CD8-positive, alpha-beta memory T cell (primary cell): ENCODE measurements around the gene RNF5. TPM values are rescaled to one million over a fixed set of nuclear protein-coding genes. Genes with fewer than 3 reads are reported as not detected.

Experiments used
- CTCF ChIA-PET: fragments of 350-600 bp; sonication (Branson Sonifier 250); formaldehyde crosslinking; loops from one replicate; lab custom pipeline; 2021; ENCODE audit warnings: antibody characterized with exemption; lab: Charles Lee
- POLR2A ChIA-PET: fragments of 350-600 bp; sonication (Branson Sonifier 250); formaldehyde crosslinking; loops from one replicate; lab custom pipeline; 2021; ENCODE audit warnings: antibody characterized with exemption; lab: Charles Lee
- DNase-seq, 5 donors: peaks; one replicate each; pipeline versions ENCODE4 v3.0.0 to v3.0.0-alpha.2; 2020 to 2022; ENCODE audit warnings: mixed read lengths in 1 of 5
- H3K27ac ChIP-seq: one replicate; pipeline ENCODE4 v1.7.0; 2013; ENCODE audit warnings: low read depth, mild to moderate bottlenecking, low read length, moderate library complexity
- H3K27me3 ChIP-seq: 2 replicates; pipeline ENCODE4 v1.7.0; 2013; ENCODE audit warnings: low read length, mild to moderate bottlenecking; ENCODE audit not compliant: insufficient read depth, poor library complexity, severe bottlenecking
- H3K36me3 ChIP-seq: 2 replicates; pipeline ENCODE4 v1.7.0; 2013; ENCODE audit warnings: mild to moderate bottlenecking, low read length, moderate library complexity; ENCODE audit not compliant: insufficient read depth
- H3K4me1 ChIP-seq: 2 replicates; pipeline ENCODE4 v1.7.0; 2013; ENCODE audit warnings: mild to moderate bottlenecking, low read length, moderate library complexity; ENCODE audit not compliant: insufficient read depth
- H3K4me3 ChIP-seq: 2 replicates; pipeline ENCODE4 v1.7.0; 2013; ENCODE audit warnings: mild to moderate bottlenecking, low read length
- H3K9me3 ChIP-seq: 2 replicates; pipeline ENCODE4 v1.7.0; 2013; ENCODE audit warnings: mild to moderate bottlenecking, low read length
- H3K27ac Mint-ChIP-seq, 8 donors: one replicate each; pipeline ENCODE4 v1.8.0; 2020 to 2021; ENCODE audit warnings: mixed read lengths in 8 of 8, mild to moderate bottlenecking in 6 of 8, inconsistent platforms in 3 of 8, moderate library complexity in 3 of 8
- H3K27me3 Mint-ChIP-seq, 2 donors: one replicate each; pipeline ENCODE4 v1.8.0; 2020 to 2021; ENCODE audit warnings: mixed read lengths in 2 of 2, mild to moderate bottlenecking in 1 of 2, moderate library complexity in 1 of 2
- H3K36me3 Mint-ChIP-seq, 3 donors: one replicate each; pipeline ENCODE4 v1.8.0; 2020 to 2021; ENCODE audit warnings: mixed read lengths in 3 of 3, inconsistent platforms in 1 of 3, mild to moderate bottlenecking in 1 of 3
- H3K4me1 Mint-ChIP-seq, 3 donors: one replicate each; pipeline ENCODE4 v1.8.0; 2020 to 2021; ENCODE audit warnings: mixed read lengths in 3 of 3, inconsistent platforms in 1 of 3, mild to moderate bottlenecking in 1 of 3
- H3K4me3 Mint-ChIP-seq, 7 donors: one replicate each; pipeline ENCODE4 v1.8.0; 2020 to 2021; ENCODE audit warnings: mixed read lengths in 7 of 7, mild to moderate bottlenecking in 6 of 7, moderate library complexity in 4 of 7, inconsistent platforms in 2 of 7
- H3K9me3 Mint-ChIP-seq, 5 donors: one replicate each; pipeline ENCODE4 v1.8.0; 2020 to 2022; ENCODE audit warnings: mixed read lengths in 5 of 5, mild to moderate bottlenecking in 3 of 5, moderate library complexity in 2 of 5, inconsistent platforms in 1 of 5
- polyA plus RNA-seq: library from polyadenylated mRNA; unstranded; fragments of 300-500 nt; fragmentation: Illumina TruSeq; gene quantifications from one replicate; pipeline ENCODE4 v1.2.3, GENCODE V29; 2021
- total RNA-seq, 2 experiments: library from RNA; stranded (reverse); gene quantifications; one replicate each; pipeline ENCODE4 v1.2.3, GENCODE V29; 2021

Gene RNF5
- total and polyA plus RNA-seq, 3 experiments from 2014 or later, result 52.7 to 110 (median 52.9) TPM

DNA sequence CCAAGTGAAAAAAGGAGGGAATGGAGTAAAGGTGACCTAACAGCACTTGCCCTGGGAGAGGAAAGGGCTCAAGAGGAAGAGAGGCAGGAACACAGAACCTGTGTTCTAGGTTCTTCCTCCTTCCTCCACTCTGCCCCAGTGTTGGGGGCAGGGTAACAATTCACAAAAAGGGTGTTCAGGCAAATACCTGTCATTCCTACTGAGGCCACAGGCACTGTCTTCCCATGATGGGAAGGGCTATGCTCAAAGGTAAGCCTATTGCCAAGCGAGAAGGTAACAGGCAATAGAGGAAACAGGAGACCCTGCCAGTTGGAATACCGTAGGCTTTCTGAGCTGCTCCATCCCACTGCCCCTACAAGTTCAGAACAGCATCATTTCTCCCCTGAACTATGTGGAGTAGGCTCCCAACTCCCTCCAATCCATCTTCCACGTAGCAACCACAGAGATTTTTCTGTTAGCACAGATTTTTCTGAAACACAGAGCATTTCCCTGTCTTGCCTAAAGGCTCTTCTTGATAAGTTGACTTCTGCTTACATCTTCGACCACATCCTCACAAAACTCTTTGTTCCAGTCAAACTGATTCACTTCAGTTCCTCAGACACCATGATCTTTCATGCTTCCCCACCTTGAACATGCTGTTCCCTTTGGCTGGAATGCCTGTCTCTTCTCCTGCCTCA is 5.0 kb upstream of the RNF5 start:
- peaks cover 0 to 36% (median 12%) of the 10 kb centered on the region in 3 donors for H3K36me3 Mint-ChIP-seq
- no peaks in the 10 kb centered on the region for H3K27me3 Mint-ChIP-seq
- Histone ChIP-seq H3K36me3 (peaks cover 16% of the 10 kb centered on the region), H3K9me3 (no peaks in the 10 kb centered on the region), H3K27ac (no peak overlapping the region), H3K4me3 (no peak overlapping the region), H3K4me1 (peaks cover 44% of the 10 kb centered on the region), H3K27me3 (no peaks in the 10 kb centered on the region)
- ChIA-PET CTCF (no interaction called here), POLR2A (no interaction called here)
- no peak for DNase-seq
- H3K4me1 Mint-ChIP-seq, result peaks cover 41 to 60% (median 53%) of the 10 kb centered on the region in 3 donors
- peak overlapping the region in 1 of 7 donors; percentile 8 for H3K4me3 Mint-ChIP-seq
- peak overlapping the region in 6 of 8 donors; percentile 11 to 75 (median 67) for H3K27ac Mint-ChIP-seq
- H3K9me3 Mint-ChIP-seq, result no peaks in the 10 kb centered on the region

DNA sequence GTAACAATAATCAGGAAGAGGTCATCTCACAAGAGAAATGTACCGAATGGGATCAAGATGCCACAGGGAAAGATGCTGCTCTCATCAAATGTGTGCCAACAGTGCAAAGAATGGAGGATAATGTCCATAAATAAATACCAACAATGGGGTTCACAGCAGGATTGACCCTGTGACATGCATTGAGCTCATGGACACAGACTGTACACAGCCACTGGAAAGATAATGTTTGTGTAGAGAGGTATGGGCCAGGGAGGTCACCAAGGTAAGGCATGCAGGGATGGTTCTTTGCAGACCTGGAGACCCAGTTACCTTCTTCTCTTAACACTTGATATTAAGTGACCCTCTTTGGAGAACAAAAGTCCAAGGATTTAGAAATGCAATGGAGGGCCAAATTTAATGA is 3.8 kb upstream of the RNF5 start:
- no peak for DNase-seq
- Histone ChIP-seq H3K27ac (no peak overlapping the region), H3K36me3 (peaks cover 7% of the 10 kb centered on the region), H3K27me3 (no peaks in the 10 kb centered on the region), H3K4me3 (no peak overlapping the region), H3K4me1 (peaks cover 51% of the 10 kb centered on the region), H3K9me3 (no peaks in the 10 kb centered on the region)
- ChIA-PET CTCF (no interaction called here), POLR2A (no interaction called here)
- Mint-ChIP-seq H3K4me1 (peaks cover 52 to 71% (median 65%) of the 10 kb centered on the region in 3 donors), H3K27ac (peak overlapping the region in 6 of 8 donors; percentile 11 to 89 (median 36)), H3K4me3 (peak overlapping the region; percentile 14 to 99 (median 80)), H3K36me3 (peaks cover 0 to 35% (median 14%) of the 10 kb centered on the region in 3 donors), H3K27me3 (no peaks in the 10 kb centered on the region), H3K9me3 (no peaks in the 10 kb centered on the region)

DNA sequence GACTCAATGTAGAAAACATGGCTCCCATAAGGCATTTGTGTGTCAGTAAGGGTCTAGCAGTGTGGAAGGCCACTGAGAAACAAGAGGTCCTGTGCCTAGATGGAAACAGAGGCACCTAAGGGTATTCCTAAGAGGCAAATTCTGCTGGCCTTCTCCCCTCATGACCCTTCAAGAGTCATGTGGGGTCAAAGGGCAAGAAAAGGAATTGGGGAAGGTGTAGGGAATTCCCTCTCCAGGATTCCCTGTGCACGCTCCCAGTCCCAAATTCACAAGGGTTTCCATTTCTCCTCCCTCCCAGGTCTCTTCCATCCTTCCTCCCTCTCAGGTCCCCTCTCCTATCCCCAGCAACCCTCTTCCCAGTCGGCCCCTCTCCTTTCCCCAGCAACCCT is 2.9 kb upstream of the RNF5 start:
- Mint-ChIP-seq H3K4me3 (peak overlapping the region; percentile 80 to 99 (median 95)), H3K27me3 (no peaks in the 10 kb centered on the region), H3K9me3 (no peaks in the 10 kb centered on the region), H3K4me1 (peaks cover 58 to 80% (median 74%) of the 10 kb centered on the region in 3 donors), H3K27ac (peak overlapping the region; percentile 11 to 94 (median 90)), H3K36me3 (peaks cover under 1 to 34% (median 10%) of the 10 kb centered on the region in 3 donors)
- peaks cover 60% of the 10 kb centered on the region for H3K4me1 ChIP-seq
- POLR2A ChIA-PET, result no interaction called here
- no peaks in the 10 kb centered on the region for H3K27me3 ChIP-seq
- peak overlapping the region; percentile 93 for H3K27ac ChIP-seq
- H3K9me3 ChIP-seq, result no peaks in the 10 kb centered on the region
- CTCF ChIA-PET, result no interaction called here
- DNase-seq, result no peak
- H3K36me3 ChIP-seq, result no peaks in the 10 kb centered on the region
- H3K4me3 ChIP-seq, result peak overlapping the region; percentile 75

DNA sequence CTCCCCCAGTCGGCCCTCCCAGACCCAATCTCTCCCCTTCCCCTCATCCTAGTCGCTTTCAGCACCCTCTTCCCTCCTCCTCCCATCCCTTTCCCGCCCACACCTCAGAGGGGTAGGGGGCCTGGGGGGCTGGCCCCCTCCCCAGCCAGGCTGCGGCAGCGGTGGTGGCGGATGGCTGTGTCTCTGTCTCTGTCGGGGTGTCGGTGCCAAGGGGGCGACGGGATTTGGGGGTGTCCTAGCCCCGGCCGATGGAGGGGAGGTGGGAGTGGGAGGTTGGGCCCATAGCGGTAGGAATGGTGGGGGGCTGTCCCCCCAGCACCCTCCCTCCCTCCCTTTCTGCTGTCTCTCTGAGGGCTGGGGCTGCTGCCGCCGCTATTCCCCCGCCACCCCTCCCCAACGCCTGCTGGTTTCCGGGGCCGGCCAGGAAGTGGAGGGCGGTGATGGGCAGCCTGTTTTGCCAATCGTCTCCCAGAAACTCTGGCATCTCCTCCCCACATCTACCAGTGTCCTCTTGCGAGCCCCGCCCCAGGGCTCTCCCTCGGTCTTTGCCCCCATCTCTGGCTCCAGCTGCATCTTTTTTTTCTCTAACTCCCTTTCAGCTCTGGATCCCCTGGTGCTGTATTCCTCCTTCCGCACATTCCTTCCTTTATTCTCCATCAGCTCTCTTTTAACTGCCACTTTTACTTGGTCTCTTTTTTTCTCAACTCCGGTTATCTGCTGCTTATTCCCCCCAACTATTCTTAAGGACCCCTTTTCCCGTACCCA is 2.3 kb upstream of the RNF5 start, which contains the start of gene AGPAT1:
Gene AGPAT1 (minus strand): TSS at position 374 of the 765 bp plus-strand sequence. CDS start 4,588 bp downstream, outside the sequence.
- Histone ChIP-seq H3K36me3 (no peaks in the 10 kb centered on the region), H3K9me3 (no peaks in the 10 kb centered on the region), H3K4me3 (peak within 1 kb of the TSS; percentile 75), H3K4me1 (peaks cover 64% of the 10 kb centered on the region), H3K27ac (peak within 1 kb of the TSS; percentile 93), H3K27me3 (no peaks in the 10 kb centered on the region)
- H3K27me3 Mint-ChIP-seq, result no peaks in the 10 kb centered on the region
- peaks cover 63 to 86% (median 80%) of the 10 kb centered on the region in 3 donors for H3K4me1 Mint-ChIP-seq
- no peaks in the 10 kb centered on the region for H3K9me3 Mint-ChIP-seq
- ChIA-PET CTCF (interaction anchor here (0.7 to 2.5 kb wide), 3 partner anchors 14 to 47 kb away, joined by 3 to 16 read pairs (median 8); partner anchors contain the start of gene PBX2), POLR2A (interaction anchor here (0.7 to 4.4 kb wide), 4 partner anchors 14 to 81 kb away, joined by 4 to 20 read pairs (median 5); partner anchors contain the start of gene PBX2)
- H3K4me3 Mint-ChIP-seq, result peak within 1 kb of the TSS; percentile 82 to 99 (median 95)
- DNase-seq, result peak; percentile 93 to 97 (median 94)
- H3K36me3 Mint-ChIP-seq, result peaks cover 4 to 34% (median 16%) of the 10 kb centered on the region in 3 donors
- peak within 1 kb of the TSS; percentile 92 to 99 (median 98) for H3K27ac Mint-ChIP-seq

DNA sequence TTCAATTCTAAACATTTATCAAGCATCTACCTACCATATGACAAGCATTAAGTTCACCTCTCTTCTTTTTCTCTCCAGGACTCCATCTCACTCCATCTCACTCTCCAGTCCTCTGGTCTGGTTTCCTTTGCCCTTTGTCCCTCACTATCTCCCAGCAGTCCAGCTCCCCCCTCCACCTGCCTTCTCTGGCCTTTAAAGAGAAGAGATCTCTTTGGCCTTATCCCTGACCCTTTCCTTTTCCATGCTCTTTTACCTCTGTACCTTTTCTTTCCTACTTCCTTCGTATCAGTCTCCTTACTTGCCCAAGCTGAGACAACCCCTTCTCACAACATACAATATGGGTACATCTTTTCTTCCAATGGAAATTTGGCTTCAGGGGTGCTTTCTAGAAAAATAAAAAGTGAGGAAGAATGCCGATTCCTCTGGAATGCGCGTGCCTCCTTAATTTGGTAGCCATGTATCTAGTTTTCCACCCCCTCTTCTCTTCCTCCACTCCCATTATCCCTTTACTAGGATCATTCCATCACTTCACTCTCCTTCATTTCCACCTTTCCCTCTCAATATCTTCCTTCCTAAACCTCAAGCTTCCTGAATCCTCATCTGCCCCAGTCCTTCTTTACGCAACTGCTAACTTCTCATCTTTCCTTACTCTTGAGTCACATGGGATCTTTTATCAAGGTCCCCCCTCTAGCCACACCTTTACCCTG is 1.6 kb upstream of the RNF5 start:
- H3K4me1 Mint-ChIP-seq, result peaks cover 61 to 85% (median 81%) of the 10 kb centered on the region in 3 donors
- peak overlapping the region; percentile 92 to 99 (median 98) for H3K27ac Mint-ChIP-seq
- peak overlapping the region; percentile 82 to 99 (median 95) for H3K4me3 Mint-ChIP-seq
- no peaks in the 10 kb centered on the region for H3K36me3 ChIP-seq
- no peaks in the 10 kb centered on the region for H3K27me3 ChIP-seq
- DNase-seq, result no peak
- ChIA-PET POLR2A (interaction anchor here (0.7 to 4.4 kb wide), 6 partner anchors 14 to 82 kb away, joined by 4 to 20 read pairs (median 6); partner anchors contain the start of genes GPSM3 and PBX2), CTCF (interaction anchor here (0.7 to 2.5 kb wide), 4 partner anchors 14 to 58 kb away, joined by 3 to 16 read pairs (median 6); partner anchors contain the start of gene PBX2)
- H3K4me1 ChIP-seq, result peaks cover 69% of the 10 kb centered on the region
- no peaks in the 10 kb centered on the region for H3K27me3 Mint-ChIP-seq
- peak overlapping the region; percentile 75 for H3K4me3 ChIP-seq
- peaks cover 4 to 34% (median 13%) of the 10 kb centered on the region in 3 donors for H3K36me3 Mint-ChIP-seq
- no peaks in the 10 kb centered on the region for H3K9me3 ChIP-seq
- H3K9me3 Mint-ChIP-seq, result no peaks in the 10 kb centered on the region
- H3K27ac ChIP-seq, result peak overlapping the region; percentile 93

DNA sequence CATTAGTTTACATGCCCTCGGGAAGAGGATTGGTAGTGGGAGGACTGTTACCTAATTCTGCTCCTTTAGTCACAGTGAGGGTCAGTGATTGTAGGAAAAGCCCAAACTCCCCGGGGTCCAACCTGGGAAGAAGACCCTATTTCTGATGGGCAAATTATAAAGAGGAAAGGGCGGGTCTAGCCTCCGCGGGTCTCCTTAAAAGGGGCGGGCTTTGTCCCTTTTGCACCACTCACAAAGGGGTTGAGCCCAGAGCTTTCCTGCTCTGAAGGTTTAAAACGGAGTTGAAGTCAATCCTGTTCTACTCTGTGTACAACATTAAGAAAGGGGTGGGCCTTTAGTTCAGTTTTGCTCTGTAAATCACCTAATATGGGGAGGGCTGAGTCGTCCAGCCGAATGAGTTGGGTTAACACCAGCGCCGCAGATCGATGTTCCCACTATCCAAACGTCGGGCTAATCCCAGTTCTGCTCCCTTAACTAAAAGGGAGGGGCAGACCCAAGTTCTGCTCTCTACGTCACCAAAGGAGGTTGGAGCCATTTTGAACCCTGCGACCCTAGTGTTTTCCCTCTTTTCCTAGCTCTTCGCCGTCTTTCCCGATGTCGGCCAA is 920 bp upstream of the RNF5 start:
- Histone ChIP-seq H3K9me3 (no peaks in the 10 kb centered on the region), H3K27ac (peak overlapping the region; percentile 93), H3K4me1 (peaks cover 69% of the 10 kb centered on the region), H3K36me3 (no peaks in the 10 kb centered on the region), H3K4me3 (peak overlapping the region; percentile 75), H3K27me3 (no peaks in the 10 kb centered on the region)
- peaks cover 4 to 37% (median 13%) of the 10 kb centered on the region in 3 donors for H3K36me3 Mint-ChIP-seq
- DNase-seq, result peak in 1 of 5 donors; percentile 58
- ChIA-PET POLR2A (interaction anchor here (0.9 to 4.4 kb wide), 4 partner anchors 13 to 315 kb away, joined by 3 to 20 read pairs (median 12); partner anchors contain the start of genes GPSM3, NEU1 and PBX2), CTCF (interaction anchor here (0.8 to 2.5 kb wide), 4 partner anchors 13 to 1778 kb away, joined by 4 to 16 read pairs (median 6); partner anchors contain the start of gene PBX2)
- peak overlapping the region; percentile 82 to 99 (median 95) for H3K4me3 Mint-ChIP-seq
- H3K27me3 Mint-ChIP-seq, result no peaks in the 10 kb centered on the region
- peaks cover 61 to 85% (median 80%) of the 10 kb centered on the region in 3 donors for H3K4me1 Mint-ChIP-seq
- no peaks in the 10 kb centered on the region for H3K9me3 Mint-ChIP-seq
- H3K27ac Mint-ChIP-seq, result peak overlapping the region; percentile 92 to 99 (median 98)
